BJ (cell line): ENCODE measurements around the gene COPS9. TPM values are rescaled to one million over a fixed set of nuclear protein-coding genes. Genes with fewer than 3 reads are reported as not detected.

Experiments
- CTCF ChIA-PET: fragments of 350-600 bp; formaldehyde crosslinking; extraction: SDS; loops from one replicate; lab custom pipeline; 2021; ENCODE audit warnings: antibody characterized with exemption, inconsistent platforms; lab: Yijun Ruan, JAX
- POLR2A ChIA-PET: fragments of 300-600 bp; sonication (Branson Sonifier 250); formaldehyde crosslinking; extraction: SDS; loops from one replicate; lab custom pipeline; 2021; ENCODE audit warnings: antibody characterized with exemption; lab: Charles Lee
- DNase-seq: peaks from one replicate; pipeline ENCODE4 v3.0.0-alpha.2; 2011; ENCODE audit warnings: low read depth
- H3K27me3 ChIP-seq: 2 replicates; pipeline ENCODE4 v1.6.0; 2011; ENCODE audit warnings: low read length; ENCODE audit not compliant: control insufficient read depth, insufficient read depth
- H3K36me3 ChIP-seq: 2 replicates; pipeline ENCODE4 v1.5.1; 2011; ENCODE audit warnings: low read length; ENCODE audit not compliant: control insufficient read depth, insufficient read depth
- H3K4me3 ChIP-seq: 2 replicates; pipeline ENCODE4 v1.5.1; 2011; ENCODE audit warnings: low read depth, mild to moderate bottlenecking, control low read depth, low read length
- CTCF ChIP-seq: IDR thresholded peaks from 2 replicates; pipeline ENCODE4 v1.5.1; 2011; ENCODE audit warnings: low read depth, mild to moderate bottlenecking, control low read depth, inconsistent platforms, low read length, moderate library complexity; ENCODE audit not compliant: insufficient read depth
- polyA plus RNA-seq: library from polyadenylated mRNA; depleted of rRNA; stranded (reverse); fragments of >200 nt; gene quantifications from 2 replicates; pipeline ENCODE4 v1.2.3, GENCODE V29; 2011

The COPS9 gene
- polyA plus RNA-seq, 1 experiment, result 334 TPM

DNA sequence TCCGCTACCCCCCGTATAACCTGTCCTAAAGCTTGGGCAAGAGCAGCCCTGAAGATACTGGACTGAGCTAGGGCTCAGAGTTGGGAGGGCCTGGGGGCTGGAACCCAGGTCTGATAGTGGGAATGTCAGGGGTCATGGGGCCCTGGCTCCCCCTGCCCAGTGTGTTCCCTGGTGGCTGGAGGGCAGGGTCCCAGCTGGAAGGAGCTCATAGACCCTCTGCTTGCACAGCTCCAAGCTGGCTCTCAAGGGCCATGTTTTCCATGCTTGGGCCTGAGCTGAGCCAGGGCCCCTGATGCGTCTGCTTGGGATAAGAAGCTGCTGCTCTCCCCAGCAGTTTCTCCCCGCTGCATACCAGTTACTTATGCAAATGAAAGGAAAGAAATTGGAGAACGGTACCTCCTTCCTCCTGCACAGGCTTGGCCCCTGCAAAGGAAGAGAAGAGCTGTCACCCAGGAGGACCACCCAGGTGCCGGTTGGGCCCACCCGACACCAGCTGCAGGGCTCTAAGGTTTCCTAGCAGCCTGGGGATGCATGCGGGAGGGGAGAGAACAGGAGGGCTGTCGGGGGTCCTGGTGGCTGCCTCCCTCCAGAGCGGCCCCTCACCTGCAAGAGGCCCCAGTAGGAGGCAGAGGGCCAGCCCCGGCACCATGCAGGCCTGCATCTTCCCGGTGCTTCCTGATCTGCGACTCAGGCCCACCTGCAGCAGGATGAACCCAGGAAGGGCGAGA, 3.7 kb upstream of the COPS9 start:
- no peak for DNase-seq
- Histone ChIP-seq H3K4me3 (no peak overlapping the region), H3K36me3 (no peaks in the 10 kb centered on the region), H3K27me3 (peaks cover 3% of the 10 kb centered on the region)
- no peak for TF ChIP-seq CTCF
- ChIA-PET POLR2A (no interaction called here), CTCF (interaction anchor here (1.1 to 8.2 kb wide), 3 partner anchors 11 to 357 kb away, joined by 3 to 175 read pairs (median 4); no protein-coding TSS in a partner anchor)

GRCh38 chr2:240139011-240139441, 2.9 kb upstream of the COPS9 start:
- DNase-seq, result no peak
- CTCF ChIA-PET, result interaction anchor here (1.4 to 8.2 kb wide), 2 partner anchors 11 to 79 kb away, joined by 4 to 175 read pairs; no protein-coding TSS in a partner anchor
- POLR2A ChIA-PET, result no interaction called here

GRCh38 chr2:240138254-240138984, 2.3 kb upstream of the COPS9 start:
- Histone ChIP-seq H3K36me3 (peaks cover 2% of the 10 kb centered on the region), H3K27me3 (peaks cover 3% of the 10 kb centered on the region), H3K4me3 (no peak overlapping the region)
- TF ChIP-seq CTCF, result no peak
- CTCF ChIA-PET, result interaction anchor here (0.7 to 8.2 kb wide), 2 partner anchors 72 to 79 kb away, joined by 3 to 175 read pairs; no protein-coding TSS in a partner anchor
- no peak for DNase-seq
- POLR2A ChIA-PET, result no interaction called here

More at GRCh38 chr2:240139011-240139441, 2.9 kb upstream of the COPS9 start:
- H3K27me3 ChIP-seq, result peaks cover 3% of the 10 kb centered on the region
- no peak overlapping the region for H3K4me3 ChIP-seq
- H3K36me3 ChIP-seq, result no peaks in the 10 kb centered on the region
- no peak for TF ChIP-seq CTCF

- ChIA-PET POLR2A (no interaction called here), CTCF (interaction anchor here (0.7 kb wide), 1 partner anchor 71 kb away, joined by 3 read pairs; no protein-coding TSS in a partner anchor)
- no peak overlapping the region for H3K4me3 ChIP-seq
- peaks cover 3% of the 10 kb centered on the region for H3K27me3 ChIP-seq
- TF ChIP-seq CTCF, result no peak
- no peak for DNase-seq
- H3K36me3 ChIP-seq, result peaks cover 4% of the 10 kb centered on the region
These were observed 1.6 kb upstream of the COPS9 start for GRCh38 chr2:240137596-240138253.
